GM10266 (cell line): ENCODE measurements around the gene KIF18B.

Source experiments
- DNase-seq: peaks from one replicate; pipeline ENCODE4 v3.0.0; 2012; ENCODE audit errors: extremely low spot score
- CTCF ChIP-seq: IDR thresholded peaks from 2 replicates; pipeline ENCODE4 v1.5.1; 2012; ENCODE audit warnings: mild to moderate bottlenecking, low read depth; ENCODE audit not compliant: control insufficient read depth, insufficient read depth; ENCODE audit errors: missing control alignments

KIF18B gene

GRCh38 chr17:44887016-44887415 lies 60.6 kb downstream of the KIF18B start:
- TF ChIP-seq CTCF: no peak

GRCh38 chr17:44884941-44885340 lies 62.6 kb downstream of the KIF18B start:
- no peak for DNase-seq
- TF ChIP-seq CTCF: no peak

More at GRCh38 chr17:44887016-44887415, 60.6 kb downstream of the KIF18B start:
- DNase-seq: no peak

- DNase-seq: no peak
- no peak for TF ChIP-seq CTCF
Observed at GRCh38 chr17:44881145-44881544, 66.4 kb downstream of the KIF18B start.

GRCh38 chr17:44880062-44880461 lies 67.5 kb downstream of the KIF18B start:
- no peak for TF ChIP-seq CTCF
- no peak for DNase-seq

- DNase-seq: no peak
- TF ChIP-seq CTCF: no peak
Observed at GRCh38 chr17:44879376-44879775, 68.2 kb downstream of the KIF18B start.

GRCh38 chr17:44878627-44879221 lies 68.8 kb downstream of the KIF18B start:
- TF ChIP-seq CTCF: peak; percentile 51
- no peak for DNase-seq

GRCh38 chr17:44877121-44877520 lies 70.5 kb downstream of the KIF18B start:
- no peak for TF ChIP-seq CTCF
- no peak for DNase-seq
